Esophagus muscularis mucosa (tissue), 4 donors: ENCODE measurements around the gene CAPZB. TPM values are rescaled to one million over a fixed set of nuclear protein-coding genes. Genes with fewer than 3 reads are reported as not detected.

Experiments used
- DNase-seq: peaks from one replicate; pipeline ENCODE4 v3.0.0-alpha.2; 2017; ENCODE audit errors: extremely low spot score
- H3K27ac ChIP-seq, 4 donors: fragments of 200-600 bp; sonication (generic); replicated peaks in 1 of 4; 1 replicate in 3 of 4; 2 replicates in 1 of 4; pipeline ENCODE4 v1.5.1; 2016 to 2019; ENCODE audit warnings: mild to moderate bottlenecking in 1 of 4
- H3K27me3 ChIP-seq, 4 donors: fragments of 200-600 bp; sonication (generic); one replicate each; pipeline versions ENCODE4 v1.5.1 to v1.6.0; 2016 to 2019
- H3K36me3 ChIP-seq, 4 donors: fragments of 200-600 bp; sonication (generic); one replicate each; pipeline ENCODE4 v1.5.1; 2016 to 2019
- H3K4me1 ChIP-seq, 4 donors: fragments of 200-600 bp; sonication (generic); one replicate each; pipeline ENCODE4 v1.5.1; 2016 to 2019
- H3K4me3 ChIP-seq, 4 donors: fragments of 200-600 bp; sonication (generic); 1 replicate in 2 of 4; 2 replicates in 2 of 4; pipeline ENCODE4 v1.5.1; 2016 to 2019; ENCODE audit warnings: mild to moderate bottlenecking in 4 of 4, moderate library complexity in 1 of 4
- H3K9me3 ChIP-seq, 4 donors: fragments of 200-600 bp; sonication (generic); 1 replicate in 3 of 4; 2 replicates in 1 of 4; pipeline ENCODE4 v1.5.1; 2016 to 2019
- CTCF ChIP-seq, 3 experiments: fragments of 200-600 bp in 2 of 3; fragments of 450-650 bp in 1 of 3; sonication (generic) in 2 of 3; IDR thresholded peaks; one replicate each; pipeline ENCODE4 v1.5.1; 2017 to 2019; ENCODE audit warnings: antibody characterized with exemption in 3 of 3, mild to moderate bottlenecking in 2 of 3, moderate library complexity in 1 of 3
- EP300 ChIP-seq: sonication (generic); formaldehyde crosslinking; IDR thresholded peaks from one replicate; pipeline ENCODE4 v1.6.1; 2017; ENCODE audit warnings: antibody characterized with exemption
- POLR2A ChIP-seq: fragments of 450-650 bp; IDR thresholded peaks from one replicate; pipeline ENCODE4 v1.6.1; 2017; ENCODE audit warnings: antibody characterized with exemption, moderate library complexity, mild to moderate bottlenecking, low read depth
- POLR2AphosphoS5 ChIP-seq, 2 donors: sonication (generic); formaldehyde crosslinking; IDR thresholded peaks; one replicate each; pipeline ENCODE4 v1.6.1; 2017; ENCODE audit warnings: antibody characterized with exemption in 2 of 2
- WGBS: methylation state at CpG from one replicate; pipeline ENCODE4 v1.1.5; 2018; 5-methylcytosine and 5-hydroxymethylcytosine counted together
- intact Hi-C: fragments of 100-400 bp; cut with DNase I; formaldehyde crosslinking; loops from one replicate; pipeline ENCODE4 v1.15.1; 2023
- total RNA-seq, 4 donors: library from RNA; depleted of rRNA; stranded (reverse); fragments of >200 nt; gene quantifications; one replicate each; pipeline versions ENCODE4 v1.1.0 to v1.2.1, GENCODE V29; 2016

The CAPZB gene
- total RNA-seq, 4 donors from 2014 or later, result 186 to 261 (median 203) TPM

- H3K27me3 ChIP-seq, result no peaks in the 10 kb centered on the region
- TF ChIP-seq CTCF (IDR thresholded peaks at IDR 0.05) (peak in 2 of 3 experiments; percentile 10 to 39), POLR2A (peak; percentile 58), POLR2AphosphoS5 (IDR thresholded peaks at IDR 0.05) (peak; percentile 80 to 83), EP300 (no peak)
- intact Hi-C loops, result no loop called here
- WGBS, result 0% methylated on average over 13 of the region's 105 CpGs
- no peaks in the 10 kb centered on the region for H3K9me3 ChIP-seq
- peak; percentile 95 for DNase-seq
- H3K4me1 ChIP-seq, result peaks cover 17 to 63% (median 57%) of the 10 kb centered on the region in 4 donors
- H3K36me3 ChIP-seq, result peaks cover 5 to 16% (median 15%) of the 10 kb centered on the region in 4 donors
- peak within 1 kb of the TSS; percentile 84 to 93 (median 89) for H3K27ac ChIP-seq
- peak within 1 kb of the TSS; percentile 71 to 91 (median 80) for H3K4me3 ChIP-seq
Observed at GRCh38 chr1:19311931-19312781, 173.2 kb downstream of the CAPZB start, which contains the start of the genes AKR7A2 and SLC66A1. Gene AKR7A2 (minus strand): TSS chr1:19312144. CDS start chr1:19312124, 20 bp downstream. Gene SLC66A1 (plus strand): TSS chr1:19312326. CDS start chr1:19317678, 5,352 bp downstream.

GRCh38 chr1:19311503-19311930 is 173.8 kb downstream of the CAPZB start:
- no peak for DNase-seq
- peak overlapping the region; percentile 71 to 91 (median 80) for H3K4me3 ChIP-seq
- peak overlapping the region; percentile 77 to 93 (median 86) for H3K27ac ChIP-seq
- 1% methylated on average over 14 of the region's 29 CpGs for WGBS
- peaks cover 17 to 61% (median 56%) of the 10 kb centered on the region in 4 donors for H3K4me1 ChIP-seq
- H3K9me3 ChIP-seq, result no peaks in the 10 kb centered on the region
- no peak for TF ChIP-seq POLR2A
- no peak for TF ChIP-seq CTCF (IDR thresholded peaks at IDR 0.05)
- intact Hi-C loops, result no loop called here
- H3K36me3 ChIP-seq, result peaks cover 5 to 22% (median 21%) of the 10 kb centered on the region in 4 donors
- no peaks in the 10 kb centered on the region for H3K27me3 ChIP-seq

- H3K27ac ChIP-seq, result peak overlapping the region; percentile 77 to 93 (median 86)
- H3K27me3 ChIP-seq, result no peaks in the 10 kb centered on the region
- peaks cover 17 to 58% (median 52%) of the 10 kb centered on the region in 4 donors for H3K4me1 ChIP-seq
- H3K36me3 ChIP-seq, result peaks cover 5 to 28% (median 27%) of the 10 kb centered on the region in 4 donors
- TF ChIP-seq EP300 (no peak), POLR2AphosphoS5 (IDR thresholded peaks at IDR 0.05) (no peak), POLR2A (no peak), CTCF (IDR thresholded peaks at IDR 0.05) (no peak)
- peak overlapping the region; percentile 71 to 91 (median 80) for H3K4me3 ChIP-seq
- DNase-seq, result no peak
- 51% methylated on average over 13 of the region's 13 CpGs for WGBS
- intact Hi-C loops, result no loop called here
- no peaks in the 10 kb centered on the region for H3K9me3 ChIP-seq
Observed at GRCh38 chr1:19310720-19311502, 174.4 kb downstream of the CAPZB start.

DNA sequence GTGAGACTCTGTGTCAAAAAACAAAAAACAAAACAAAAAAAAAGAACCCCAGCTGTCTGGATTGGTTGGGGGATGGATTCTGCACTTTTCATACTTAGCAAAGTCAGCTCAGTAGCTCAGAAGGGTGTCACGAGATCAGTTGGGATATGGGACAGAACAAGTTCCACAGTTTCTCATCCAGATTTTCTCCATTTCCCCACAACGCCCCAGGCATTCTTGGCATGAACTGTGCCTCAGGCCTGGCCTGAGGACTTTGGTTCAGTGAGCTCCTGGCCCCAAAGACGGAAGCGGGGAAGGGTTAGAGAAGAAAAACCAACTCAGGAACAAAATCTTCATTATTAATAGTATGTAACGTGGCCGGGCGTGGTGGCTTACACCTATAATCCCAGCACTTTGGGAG is 175.3 kb downstream of the CAPZB start:
- TF ChIP-seq EP300, result no peak

More for the DNA sequence above, 175.3 kb downstream of the CAPZB start:
- 84% methylated on average over 7 of the region's 7 CpGs for WGBS
- H3K4me3 ChIP-seq, result no peak overlapping the region
- DNase-seq, result no peak
- peaks cover 17 to 50% (median 43%) of the 10 kb centered on the region in 4 donors for H3K4me1 ChIP-seq
- no peaks in the 10 kb centered on the region for H3K27me3 ChIP-seq
- H3K9me3 ChIP-seq, result no peaks in the 10 kb centered on the region
- intact Hi-C loops, result no loop called here
- H3K36me3 ChIP-seq, result peaks cover 5 to 37% (median 35%) of the 10 kb centered on the region in 4 donors
- no peak overlapping the region for H3K27ac ChIP-seq
